Suppressor macrophage treated with lipopolysaccharide for 4 hours (primary cell): ENCODE measurements around the gene ZGPAT.

ENCODE experiments used
- DNase-seq: peaks from one replicate; pipeline ENCODE4 v3.0.0-alpha.2; 2020

Gene ZGPAT

DNA sequence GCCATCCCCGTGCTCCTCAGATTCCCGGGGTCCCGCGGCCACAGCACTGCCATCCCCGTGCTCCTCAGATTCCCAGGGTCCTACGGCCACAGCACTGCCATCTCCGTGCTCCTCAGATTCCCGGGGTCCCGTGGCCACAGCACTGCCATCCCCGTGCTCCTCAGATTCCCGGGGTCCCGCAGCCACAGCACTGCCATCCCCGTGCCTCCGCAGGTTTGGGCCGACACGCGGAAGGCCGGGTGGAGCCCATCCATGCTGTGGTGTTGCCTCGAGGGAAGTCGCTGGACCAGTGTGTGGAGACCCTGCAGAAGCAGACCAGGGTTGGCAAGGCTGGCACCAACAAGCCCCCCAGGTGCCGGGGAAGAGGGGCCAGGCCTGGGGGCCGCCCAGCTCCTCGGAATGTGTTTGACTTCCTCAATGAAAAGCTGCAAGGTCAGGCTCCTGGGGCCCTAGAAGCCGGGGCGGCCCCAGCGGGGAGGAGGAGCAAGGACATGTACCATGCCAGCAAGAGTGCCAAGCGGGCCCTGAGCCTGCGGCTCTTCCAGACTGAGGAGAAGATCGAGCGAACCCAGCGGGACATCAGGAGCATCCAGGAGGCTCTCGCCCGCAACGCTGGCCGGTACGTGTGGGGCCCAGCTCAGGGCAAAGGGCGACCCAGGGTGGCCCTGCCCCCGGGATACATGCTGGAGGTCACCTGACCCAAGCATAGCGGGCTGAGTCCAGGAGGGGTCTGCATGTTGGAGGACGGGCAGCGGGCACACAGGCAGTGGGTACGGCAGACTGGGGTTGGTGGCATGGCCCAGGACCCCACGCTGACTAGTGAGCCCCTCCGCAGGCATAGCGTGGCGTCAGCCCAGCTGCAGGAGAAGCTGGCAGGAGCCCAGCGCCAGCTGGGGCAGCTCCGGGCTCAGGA lies 27.4 kb downstream of the ZGPAT start:
- no peak for DNase-seq

DNA sequence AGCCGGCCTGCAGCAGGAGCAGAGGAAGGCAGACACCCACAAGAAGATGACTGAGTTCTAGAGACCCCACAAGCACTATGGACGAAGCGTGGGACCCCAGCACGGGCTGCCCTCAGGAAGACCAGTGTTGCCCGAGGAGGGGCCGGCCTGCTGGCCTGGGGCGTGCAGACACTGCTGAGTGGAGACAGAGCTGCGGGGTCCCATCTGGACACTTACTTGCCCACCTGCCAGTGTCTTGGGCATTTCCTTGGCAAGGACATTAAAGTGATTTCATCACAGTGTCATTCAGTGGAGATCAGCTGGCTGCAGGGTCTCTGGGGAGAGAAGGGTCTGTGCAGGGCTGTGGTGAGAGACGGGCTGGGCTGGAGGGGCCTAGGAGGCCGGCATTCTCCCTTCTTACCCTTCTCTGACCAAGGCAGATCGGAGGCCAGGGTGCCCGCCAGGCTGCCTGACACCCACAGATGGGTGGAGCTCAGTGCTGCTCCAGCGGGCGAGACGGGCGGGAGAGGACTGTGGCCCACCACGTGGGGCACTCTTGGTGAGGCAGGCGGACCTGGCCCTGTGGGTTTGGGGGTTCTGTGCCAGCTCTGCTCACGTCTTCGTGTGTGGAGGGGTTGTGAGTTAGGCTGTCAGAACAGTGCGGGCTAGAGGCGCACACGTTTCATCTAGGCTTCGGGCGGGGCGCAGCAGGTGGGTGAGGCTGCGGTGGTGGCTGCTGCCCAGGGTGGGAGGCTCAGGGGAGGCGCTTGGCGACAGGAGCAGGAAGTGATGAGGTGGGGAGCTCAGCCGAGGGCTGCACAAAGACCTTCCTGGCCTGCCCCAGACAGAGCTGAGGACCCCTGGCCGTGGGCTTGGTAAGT lies 28.2 kb downstream of the ZGPAT start, which contains the start of gene LIME1:
Gene LIME1, plus strand, starts transcription at position 806 of the 860 bp plus-strand sequence. CDS start 886 bp downstream, outside the sequence.
- DNase-seq = no peak

DNA sequence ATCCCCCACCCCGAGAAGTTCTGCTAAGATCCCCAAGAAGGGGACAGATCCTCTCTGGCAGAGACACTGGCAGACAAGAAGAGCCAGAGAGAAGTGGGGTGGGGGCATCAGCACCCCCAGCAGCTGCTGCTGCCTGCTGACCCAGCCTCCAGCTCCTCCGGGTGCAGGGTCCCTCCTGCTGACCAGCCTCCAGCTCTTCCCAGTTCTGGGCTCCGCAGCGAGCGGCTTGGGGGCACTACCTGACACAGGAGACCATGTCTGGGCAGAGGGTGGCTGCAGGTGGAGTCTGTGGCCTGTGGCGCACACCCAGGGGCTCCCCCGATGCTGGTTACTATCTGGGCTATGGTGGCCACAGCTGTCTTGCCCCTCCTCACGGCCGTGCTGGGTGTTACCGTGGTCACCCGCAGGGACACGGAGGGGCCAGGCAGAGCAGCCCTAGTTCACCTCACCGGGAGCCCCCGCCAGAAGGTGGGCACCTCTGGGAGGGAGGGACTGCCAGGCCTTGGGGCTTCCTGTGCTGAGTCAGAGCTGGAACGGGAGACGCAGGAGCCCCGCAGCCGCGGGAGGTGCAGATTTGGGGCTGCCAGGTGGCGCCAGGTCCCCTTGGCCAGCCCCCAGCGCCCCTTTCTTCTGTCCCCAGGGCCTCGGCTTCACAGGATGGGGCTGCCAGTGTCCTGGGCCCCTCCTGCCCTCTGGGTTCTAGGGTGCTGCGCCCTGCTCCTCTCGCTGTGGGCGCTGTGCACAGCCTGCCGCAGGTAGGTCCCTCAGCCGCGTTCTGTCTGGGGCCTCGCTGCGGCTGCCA lies 29.3 kb downstream of the ZGPAT start:
- DNase-seq = no peak

DNA sequence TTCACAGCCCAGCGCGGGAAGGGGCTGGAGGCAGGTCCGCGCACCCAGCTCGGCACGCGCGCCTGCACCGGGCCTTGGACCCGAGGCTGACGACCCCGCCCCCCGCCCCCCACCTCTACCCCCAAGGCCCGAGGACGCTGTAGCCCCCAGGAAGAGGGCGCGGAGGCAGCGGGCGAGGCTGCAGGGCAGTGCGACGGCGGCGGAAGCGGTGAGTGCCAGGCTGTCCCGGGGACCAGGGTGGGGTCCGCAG lies 29.8 kb downstream of the ZGPAT start:
- no peak for DNase-seq

DNA sequence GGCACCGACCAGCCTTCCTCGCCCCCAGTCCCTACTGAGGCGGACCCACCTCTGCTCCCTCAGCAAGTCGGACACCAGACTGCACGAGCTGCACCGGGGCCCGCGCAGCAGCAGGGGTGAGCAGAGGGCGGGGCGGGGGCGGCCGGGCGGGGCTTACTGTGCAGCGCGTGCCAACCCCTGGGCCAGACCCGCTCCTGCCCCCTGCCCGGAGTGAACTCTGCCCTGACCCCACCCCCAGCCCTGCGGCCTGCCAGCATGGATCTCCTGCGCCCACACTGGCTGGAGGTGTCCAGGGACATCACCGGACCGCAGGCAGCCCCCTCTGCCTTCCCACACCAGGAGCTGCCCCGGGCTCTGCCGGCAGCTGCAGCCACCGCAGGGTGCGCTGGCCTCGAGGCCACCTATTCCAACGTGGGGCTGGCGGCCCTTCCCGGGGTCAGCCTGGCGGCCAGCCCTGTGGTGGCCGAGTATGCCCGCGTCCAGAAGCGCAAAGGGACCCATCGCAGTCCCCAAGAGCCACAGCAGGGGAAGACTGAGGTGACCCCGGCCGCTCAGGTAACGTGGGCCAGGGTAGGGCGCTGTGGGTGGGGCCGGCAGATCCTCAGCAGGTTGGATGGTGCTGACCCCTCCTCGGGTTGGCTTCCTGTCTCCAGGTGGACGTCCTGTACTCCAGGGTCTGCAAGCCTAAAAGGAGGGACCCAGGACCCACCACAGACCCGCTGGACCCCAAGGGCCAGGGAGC lies 30.3 kb downstream of the ZGPAT start:
- no peak for DNase-seq

DNA sequence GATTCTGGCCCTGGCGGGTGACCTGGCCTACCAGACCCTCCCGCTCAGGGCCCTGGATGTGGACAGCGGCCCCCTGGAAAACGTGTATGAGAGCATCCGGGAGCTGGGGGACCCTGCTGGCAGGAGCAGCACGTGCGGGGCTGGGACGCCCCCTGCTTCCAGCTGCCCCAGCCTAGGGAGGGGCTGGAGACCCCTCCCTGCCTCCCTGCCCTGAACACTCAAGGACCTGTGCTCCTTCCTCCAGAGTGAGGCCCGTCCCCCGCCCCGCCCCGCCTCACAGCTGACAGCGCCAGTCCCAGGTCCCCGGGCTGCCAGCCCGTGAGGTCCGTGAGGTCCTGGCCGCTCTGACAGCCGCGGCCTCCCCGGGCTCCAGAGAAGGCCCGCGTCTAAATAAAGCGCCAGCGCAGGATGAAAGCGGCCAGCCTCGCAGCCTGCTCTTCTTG lies 30.9 kb downstream of the ZGPAT start:
- DNase-seq = peak; percentile 30

DNA sequence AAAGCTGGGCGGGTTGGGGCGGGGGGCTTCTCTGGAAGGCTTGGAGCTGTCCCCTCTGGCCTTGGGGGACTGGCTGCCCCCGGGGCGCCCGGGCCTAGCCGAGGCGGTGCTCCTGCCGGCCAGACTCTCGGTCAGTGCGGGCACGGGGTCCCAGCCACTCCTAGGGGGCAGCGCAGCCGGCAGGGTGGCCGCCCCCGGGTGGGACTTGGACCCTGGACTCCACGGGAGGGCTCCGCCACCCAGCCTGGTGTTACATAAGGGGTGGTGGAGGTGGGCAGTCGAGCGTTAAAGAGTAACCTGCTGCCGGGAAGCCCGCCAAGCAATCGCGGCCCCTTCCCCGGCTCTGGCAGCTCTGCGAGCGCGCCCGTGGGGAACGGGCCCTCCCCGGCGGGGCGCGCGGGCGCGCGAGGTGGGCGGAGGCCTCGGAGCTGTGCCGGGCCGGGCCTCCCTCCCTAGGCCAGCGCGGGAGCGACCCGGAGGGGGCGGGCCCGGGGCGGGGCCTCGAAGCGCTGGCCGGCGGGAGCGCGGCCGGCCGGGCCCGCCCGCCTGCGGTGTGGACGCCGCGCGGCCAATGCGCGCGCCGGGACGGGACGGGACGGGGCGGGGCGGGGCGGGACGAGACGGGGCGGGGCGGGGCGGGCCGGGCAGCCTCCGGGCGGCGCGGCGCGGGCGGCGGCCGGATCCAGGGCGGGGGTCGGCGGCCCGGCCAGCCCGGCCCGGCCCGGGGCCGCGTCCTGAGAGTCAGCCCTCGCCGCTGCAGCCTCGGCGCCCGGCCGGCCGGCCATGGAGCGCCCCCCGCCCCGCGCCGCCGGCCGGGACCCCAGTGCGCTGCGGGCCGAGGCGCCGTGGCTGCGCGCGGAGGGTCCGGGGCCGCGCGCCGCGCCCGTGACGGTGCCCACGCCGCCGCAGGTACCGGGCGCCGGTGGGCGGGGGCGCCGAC lies 31.6 kb downstream of the ZGPAT start, which contains the start of gene SLC2A4RG:
Gene SLC2A4RG, plus strand, starts transcription at position 647 of the 940 bp plus-strand sequence. Its CDS starts 137 bp downstream, at position 784.
- peak; percentile 93 for DNase-seq

DNA sequence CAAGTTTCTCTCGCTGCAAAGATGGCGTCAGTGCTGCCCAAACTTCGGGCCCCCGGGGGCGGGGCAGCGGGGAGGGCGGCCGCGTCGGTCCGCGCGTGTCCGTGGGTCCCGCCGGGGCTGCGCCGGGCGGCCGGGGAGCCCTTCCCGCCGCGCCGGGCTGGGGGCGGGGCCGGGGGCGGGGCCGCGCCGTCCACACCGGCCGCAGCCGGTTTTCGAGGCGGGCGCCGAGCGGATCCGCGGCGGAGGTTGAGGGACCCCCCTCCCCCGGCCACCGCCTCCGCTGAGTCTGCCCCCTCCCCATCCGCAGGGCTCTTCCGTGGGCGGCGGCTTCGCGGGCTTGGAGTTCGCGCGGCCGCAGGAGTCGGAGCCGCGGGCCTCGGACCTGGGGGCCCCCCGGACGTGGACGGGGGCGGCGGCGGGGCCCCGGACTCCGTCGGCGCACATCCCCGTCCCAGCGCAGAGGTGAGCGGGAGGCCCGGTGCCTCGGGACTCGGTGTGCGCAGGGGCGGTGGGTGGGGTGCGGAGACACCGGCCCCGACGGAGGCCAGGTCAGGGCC lies 32.3 kb downstream of the ZGPAT start:
- DNase-seq = no peak

DNA sequence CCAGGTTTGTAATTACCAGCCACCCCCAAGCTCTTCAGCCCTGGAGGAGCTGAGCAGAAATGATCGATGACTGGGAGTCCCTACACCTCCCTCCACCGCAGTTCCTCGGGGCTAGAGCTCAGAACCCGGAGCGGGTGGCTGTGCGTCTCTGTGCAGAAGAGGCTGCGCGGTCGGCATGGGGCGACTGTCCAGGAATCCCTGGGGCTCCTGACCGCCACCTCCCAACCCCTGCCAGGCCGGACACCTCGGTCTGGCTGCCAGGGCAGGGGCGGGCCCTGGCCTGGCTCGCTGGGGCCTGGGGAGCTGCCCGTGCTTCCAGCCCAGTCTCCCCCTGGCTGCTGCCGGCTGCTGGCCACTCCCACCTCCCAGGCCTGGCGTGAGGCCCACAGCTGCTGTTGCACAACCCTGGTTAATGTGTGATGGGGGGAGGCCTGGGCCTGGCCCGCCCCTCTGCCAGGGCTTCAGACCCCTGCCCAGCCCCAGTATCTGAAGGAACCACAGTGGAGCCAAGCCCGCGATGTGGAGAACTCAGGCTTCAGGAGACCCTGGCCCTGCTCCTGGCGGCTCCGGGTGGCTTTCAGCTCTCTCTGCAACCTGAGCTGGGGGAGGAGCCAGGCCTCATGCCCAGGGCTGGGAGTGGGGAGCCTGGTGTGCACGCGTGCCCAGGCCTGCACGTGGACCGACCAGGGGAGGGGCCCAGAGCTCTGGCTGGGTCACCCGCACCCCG lies 33.0 kb downstream of the ZGPAT start:
- DNase-seq = peak; percentile 71

DNA sequence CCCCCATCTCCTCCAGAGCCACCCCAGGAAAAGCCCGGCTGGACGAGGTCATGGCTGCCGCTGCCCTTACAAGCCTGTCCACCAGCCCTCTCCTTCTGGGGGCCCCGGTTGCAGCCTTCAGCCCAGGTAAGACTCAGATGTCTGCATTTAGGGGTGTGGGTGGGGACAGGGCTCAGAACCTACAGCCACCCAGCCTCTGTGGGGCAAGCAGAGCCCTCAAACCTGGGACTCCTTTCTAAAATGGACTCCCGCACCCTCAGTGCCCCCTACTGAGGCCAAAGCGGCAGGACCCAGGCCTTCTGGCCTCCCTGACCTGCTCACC lies 33.5 kb downstream of the ZGPAT start:
- DNase-seq = no peak

DNA sequence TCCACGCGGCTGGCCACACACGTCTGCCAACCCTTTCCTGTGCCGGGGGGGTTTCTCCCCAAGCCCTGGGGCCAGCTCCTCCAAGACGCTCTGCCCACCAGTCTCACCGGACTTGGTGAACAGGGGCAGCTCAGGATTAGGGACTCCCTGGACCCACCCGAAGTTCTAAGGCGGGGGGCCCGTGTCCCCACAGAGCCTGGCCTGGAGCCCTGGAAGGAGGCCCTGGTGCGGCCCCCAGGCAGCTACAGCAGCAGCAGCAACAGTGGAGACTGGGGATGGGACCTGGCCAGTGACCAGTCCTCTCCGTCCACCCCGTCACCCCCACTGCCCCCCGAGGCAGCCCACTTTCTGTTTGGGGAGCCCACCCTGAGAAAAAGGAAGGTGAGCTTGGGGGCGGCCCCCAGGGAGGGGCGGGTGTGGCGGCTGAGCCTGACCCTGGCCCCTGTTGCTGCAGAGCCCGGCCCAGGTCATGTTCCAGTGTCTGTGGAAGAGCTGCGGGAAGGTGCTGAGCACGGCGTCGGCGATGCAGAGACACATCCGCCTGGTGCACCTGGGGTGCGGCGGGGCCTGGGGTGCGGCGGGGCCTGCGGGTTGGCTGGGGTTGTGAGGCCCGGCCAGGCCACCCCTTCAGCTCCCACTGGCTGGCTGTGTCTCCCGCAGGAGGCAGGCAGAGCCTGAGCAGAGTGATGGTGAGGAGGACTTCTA lies 34.0 kb downstream of the ZGPAT start:
- no peak for DNase-seq

DNA sequence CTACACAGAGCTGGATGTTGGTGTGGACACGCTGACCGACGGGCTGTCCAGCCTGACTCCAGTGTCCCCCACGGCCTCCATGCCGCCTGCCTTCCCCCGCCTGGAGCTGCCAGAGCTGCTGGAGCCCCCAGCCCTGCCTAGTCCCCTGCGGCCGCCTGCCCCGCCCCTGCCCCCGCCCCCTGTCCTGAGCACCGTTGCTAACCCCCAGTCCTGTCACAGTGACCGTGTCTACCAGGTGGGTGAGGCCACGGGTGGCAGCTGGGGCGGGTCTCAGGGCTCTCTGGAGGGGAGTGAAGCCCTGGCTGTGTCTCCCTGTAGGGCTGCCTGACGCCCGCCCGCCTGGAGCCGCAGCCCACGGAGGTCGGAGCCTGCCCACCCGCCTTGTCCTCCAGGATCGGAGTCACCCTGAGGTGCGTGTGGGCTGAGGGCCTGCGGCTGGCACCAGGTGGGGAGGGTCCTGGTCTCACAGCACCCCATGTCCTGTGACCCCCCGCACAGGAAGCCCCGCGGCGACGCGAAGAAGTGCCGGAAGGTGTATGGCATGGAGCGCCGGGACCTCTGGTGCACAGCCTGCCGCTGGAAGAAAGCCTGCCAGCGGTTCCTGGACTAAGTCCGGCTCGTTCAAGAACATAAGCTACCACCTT lies 34.7 kb downstream of the ZGPAT start:
- DNase-seq = no peak

DNA sequence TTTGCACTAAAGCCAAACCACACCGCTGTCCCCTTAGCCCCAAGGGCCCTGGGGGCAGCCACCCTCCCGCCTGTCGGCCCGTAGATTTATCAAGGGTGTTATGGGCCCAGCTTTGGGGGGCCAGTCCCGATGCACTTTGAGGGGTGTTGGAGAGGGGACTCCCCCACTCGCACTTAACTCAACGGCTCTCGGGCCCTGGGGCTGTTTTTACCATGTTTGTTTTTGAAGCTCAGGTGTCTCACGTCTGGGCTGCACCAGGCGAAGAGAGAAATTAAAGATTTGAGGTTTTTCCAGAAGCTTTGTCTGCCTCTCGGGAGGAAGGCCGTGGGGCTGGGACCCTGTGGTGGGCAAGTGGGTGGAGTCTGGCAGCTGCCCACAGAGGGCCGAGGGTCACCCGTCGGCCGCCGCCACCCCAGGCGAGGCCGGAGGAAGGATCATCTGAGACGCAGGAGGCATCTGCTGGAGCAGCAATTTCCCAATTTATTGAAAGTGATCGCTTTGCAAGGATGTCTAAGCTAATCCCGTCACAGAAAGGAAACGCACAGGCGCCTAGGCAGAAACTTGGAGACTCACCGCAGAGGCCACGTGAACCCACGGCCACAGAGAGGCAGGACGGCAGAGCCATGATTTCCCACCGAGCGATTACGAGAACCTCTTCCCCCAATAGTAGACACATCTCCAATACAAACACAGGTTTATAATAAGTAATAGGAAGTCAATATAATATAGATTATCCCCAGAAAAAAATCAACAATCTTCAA lies 35.6 kb downstream of the ZGPAT start:
- no peak for DNase-seq

DNA sequence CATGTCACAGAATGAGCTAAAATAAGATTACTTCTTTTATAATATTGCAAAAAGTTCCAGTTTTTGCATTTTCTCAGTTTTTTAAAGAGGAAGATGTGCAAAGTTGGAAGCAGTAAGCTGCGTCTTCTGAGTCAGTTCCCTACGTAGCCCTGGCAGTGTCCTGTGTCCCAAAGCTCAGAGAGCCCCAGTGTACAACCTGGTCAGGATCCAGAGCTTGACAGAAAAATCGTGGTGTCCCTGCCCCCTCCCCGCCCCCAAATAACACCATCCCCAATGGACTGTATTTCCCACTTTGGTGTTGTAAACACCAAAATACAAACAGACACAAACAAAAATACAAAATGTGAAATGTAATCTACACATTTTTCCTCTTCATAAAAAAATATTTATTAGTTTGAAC lies 36.3 kb downstream of the ZGPAT start:
- no peak for DNase-seq

DNA sequence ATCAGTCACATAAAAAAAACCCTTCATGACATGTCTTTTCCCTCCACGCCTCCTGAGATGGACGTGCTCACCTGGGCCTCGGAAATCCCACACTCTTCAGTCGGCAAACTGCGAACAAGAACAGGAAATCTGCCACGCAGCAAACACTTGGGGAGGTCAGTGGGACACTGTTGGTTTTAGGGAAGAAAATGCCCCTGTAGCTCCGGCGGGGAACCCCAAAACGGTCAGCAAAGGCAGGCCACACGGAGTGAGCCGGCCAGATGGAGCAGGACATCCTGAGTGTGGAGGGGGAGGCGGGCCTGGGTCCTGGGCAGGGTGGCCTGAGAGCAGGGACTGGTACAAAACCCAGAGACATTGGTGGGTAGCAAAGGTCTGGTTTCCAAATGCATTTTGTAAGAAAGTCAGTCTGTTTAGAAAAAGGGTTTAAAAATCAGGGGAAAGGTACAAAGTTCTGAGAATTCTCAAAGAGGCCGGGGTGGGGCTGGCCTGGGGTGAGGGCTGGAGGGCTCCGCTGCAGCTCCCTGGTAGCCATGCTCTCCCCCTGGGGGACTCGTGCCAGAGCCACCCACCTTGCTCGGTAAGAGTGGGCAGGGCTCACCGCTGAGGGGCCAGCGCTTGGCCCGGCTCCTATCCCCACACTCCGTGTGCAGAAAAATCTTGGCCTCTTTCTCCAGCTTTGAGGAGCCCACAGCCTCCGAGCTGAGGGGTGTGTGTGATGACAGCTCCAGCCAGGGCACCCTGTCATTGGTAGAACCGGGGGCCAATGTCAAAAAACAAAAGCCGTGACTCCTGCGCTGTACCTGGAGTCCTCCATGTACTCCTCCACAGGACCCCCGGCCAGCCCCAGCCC lies 37.0 kb downstream of the ZGPAT start:
- DNase-seq = no peak

DNA sequence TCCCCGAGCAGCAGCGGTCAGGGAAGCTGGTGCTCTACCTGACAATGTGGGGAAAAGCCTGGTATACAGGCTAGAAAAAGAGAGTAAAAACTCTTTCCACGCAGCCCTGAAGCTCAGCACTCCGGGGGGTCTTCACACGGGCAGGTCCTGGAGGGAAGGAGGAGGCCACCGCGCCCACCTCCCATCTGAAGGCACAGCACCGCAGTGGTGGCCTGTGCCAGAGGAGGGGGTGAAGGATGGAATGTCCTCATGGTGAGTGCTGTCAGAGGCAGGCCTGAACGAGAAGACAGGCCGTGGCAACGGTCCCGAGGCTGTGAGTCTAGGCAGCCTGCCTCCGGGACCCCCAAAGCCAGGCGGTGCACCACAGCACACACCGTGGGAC lies 37.6 kb downstream of the ZGPAT start:
- DNase-seq = no peak
